ENCODE measurements around the gene CAMTA1.

CAMTA1 gene

GRCh38 chr1:6779089-6779805, 6.0 kb upstream of the CAMTA1 start:
- DNase-seq (ENCODE audit: low read depth, low spot score): no peak

- no peak for DNase-seq (ENCODE audit: low read depth, low spot score)
Measured at GRCh38 chr1:6782151-6782550, 3.1 kb upstream of the CAMTA1 start.

- no peak for DNase-seq (ENCODE audit: low read depth, low spot score)
Measured at GRCh38 chr1:6783221-6783620, 2.0 kb upstream of the CAMTA1 start.

GRCh38 chr1:6783936-6784559, 1.2 kb upstream of the CAMTA1 start:
- no peak for DNase-seq (ENCODE audit: low read depth, low spot score)

GRCh38 chr1:6784560-6785317, 515 bp upstream of the CAMTA1 start:
- peak; percentile 99 for DNase-seq (ENCODE audit: low read depth, low spot score)

- DNase-seq (ENCODE audit: low read depth, low spot score): no peak
Measured at GRCh38 chr1:6785728-6786505, 663 bp downstream of the CAMTA1 start.

GRCh38 chr1:6788946-6789345, 3.7 kb downstream of the CAMTA1 start:
- no peak for DNase-seq (ENCODE audit: low read depth, low spot score)

- no peak for DNase-seq (ENCODE audit: low read depth, low spot score)
Measured at GRCh38 chr1:6790146-6790545, 4.9 kb downstream of the CAMTA1 start.

- no peak for DNase-seq (ENCODE audit: low read depth, low spot score)
Measured at GRCh38 chr1:6794164-6794563, 8.9 kb downstream of the CAMTA1 start.

- no peak for DNase-seq (ENCODE audit: low read depth, low spot score)
Measured at GRCh38 chr1:6795203-6795602, 9.9 kb downstream of the CAMTA1 start.

- DNase-seq (ENCODE audit: low read depth, low spot score): no peak
Measured at GRCh38 chr1:6795661-6796060, 10.4 kb downstream of the CAMTA1 start.

- no peak for DNase-seq (ENCODE audit: low read depth, low spot score)
Measured at GRCh38 chr1:6796095-6796494, 10.8 kb downstream of the CAMTA1 start.

- no peak for DNase-seq (ENCODE audit: low read depth, low spot score)
Measured at GRCh38 chr1:6799499-6799898, 14.2 kb downstream of the CAMTA1 start.

- no peak for DNase-seq (ENCODE audit: low read depth, low spot score)
Measured at GRCh38 chr1:6800745-6801144, 15.5 kb downstream of the CAMTA1 start.

- DNase-seq (ENCODE audit: low read depth, low spot score): no peak
Measured at GRCh38 chr1:6801199-6801598, 15.9 kb downstream of the CAMTA1 start.

GRCh38 chr1:6801966-6802365, 16.7 kb downstream of the CAMTA1 start:
- no peak for DNase-seq (ENCODE audit: low read depth, low spot score)

- DNase-seq (ENCODE audit: low read depth, low spot score): no peak
Measured at GRCh38 chr1:6802454-6802853, 17.2 kb downstream of the CAMTA1 start.

- DNase-seq (ENCODE audit: low read depth, low spot score): no peak
Measured at GRCh38 chr1:6802893-6803292, 17.6 kb downstream of the CAMTA1 start.

GRCh38 chr1:6803357-6803756, 18.1 kb downstream of the CAMTA1 start:
- no peak for DNase-seq (ENCODE audit: low read depth, low spot score)

- no peak for DNase-seq (ENCODE audit: low read depth, low spot score)
Measured at GRCh38 chr1:6805004-6805416, 19.8 kb downstream of the CAMTA1 start.

GRCh38 chr1:6807782-6808181, 22.5 kb downstream of the CAMTA1 start:
- DNase-seq (ENCODE audit: low read depth, low spot score): no peak

- no peak for DNase-seq (ENCODE audit: low read depth, low spot score)
Measured at GRCh38 chr1:6809461-6809860, 24.2 kb downstream of the CAMTA1 start.

Data from iPS DF 19.7 (cell line).